Measurements from ENCODE around the gene MAP4K4.

The MAP4K4 gene

DNA sequence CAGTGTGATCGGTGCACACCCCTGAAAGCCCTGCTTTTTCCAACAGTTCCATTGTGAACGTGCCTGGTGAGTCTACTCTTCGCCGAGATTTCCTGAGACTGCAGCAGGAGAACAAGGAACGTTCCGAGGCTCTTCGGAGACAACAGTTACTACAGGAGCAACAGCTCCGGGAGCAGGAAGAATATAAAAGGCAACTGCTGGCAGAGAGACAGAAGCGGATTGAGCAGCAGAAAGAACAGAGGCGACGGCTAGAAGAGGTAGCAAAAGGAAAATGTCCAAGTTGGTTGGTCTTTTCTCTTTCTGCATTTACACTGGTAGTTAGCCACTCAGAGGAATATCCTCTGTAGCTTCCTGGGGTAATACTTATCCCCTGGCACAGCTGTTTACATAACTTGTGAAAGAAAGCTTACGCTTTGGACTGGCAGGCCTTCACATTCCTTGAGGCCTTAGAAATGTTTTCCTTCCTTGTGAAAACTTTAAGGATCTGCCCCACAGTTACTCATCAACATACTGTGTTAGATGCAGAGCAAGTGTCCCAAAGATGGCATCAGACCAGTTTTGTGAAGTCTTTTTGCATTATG lies 146.6 kb downstream of the MAP4K4 start:
- Histone ChIP-seq H3K4me3 (ENCODE audit: low read depth in 1 of 2, low read length in 1 of 2) (no peak overlapping the region), H3K36me3 (peaks cover 98% of the 10 kb centered on the region), H3K27ac (no peak overlapping the region), H3K9me3 (no peaks in the 10 kb centered on the region), H3K4me1 (ENCODE audit: control insufficient read depth in 1 of 2, insufficient read depth in 1 of 2, low read depth in 1 of 2, low read length in 1 of 2) (peaks cover 11% of the 10 kb centered on the region in 2 experiments), H3K27me3 (no peaks in the 10 kb centered on the region)
- TF ChIP-seq, protein P1, sequence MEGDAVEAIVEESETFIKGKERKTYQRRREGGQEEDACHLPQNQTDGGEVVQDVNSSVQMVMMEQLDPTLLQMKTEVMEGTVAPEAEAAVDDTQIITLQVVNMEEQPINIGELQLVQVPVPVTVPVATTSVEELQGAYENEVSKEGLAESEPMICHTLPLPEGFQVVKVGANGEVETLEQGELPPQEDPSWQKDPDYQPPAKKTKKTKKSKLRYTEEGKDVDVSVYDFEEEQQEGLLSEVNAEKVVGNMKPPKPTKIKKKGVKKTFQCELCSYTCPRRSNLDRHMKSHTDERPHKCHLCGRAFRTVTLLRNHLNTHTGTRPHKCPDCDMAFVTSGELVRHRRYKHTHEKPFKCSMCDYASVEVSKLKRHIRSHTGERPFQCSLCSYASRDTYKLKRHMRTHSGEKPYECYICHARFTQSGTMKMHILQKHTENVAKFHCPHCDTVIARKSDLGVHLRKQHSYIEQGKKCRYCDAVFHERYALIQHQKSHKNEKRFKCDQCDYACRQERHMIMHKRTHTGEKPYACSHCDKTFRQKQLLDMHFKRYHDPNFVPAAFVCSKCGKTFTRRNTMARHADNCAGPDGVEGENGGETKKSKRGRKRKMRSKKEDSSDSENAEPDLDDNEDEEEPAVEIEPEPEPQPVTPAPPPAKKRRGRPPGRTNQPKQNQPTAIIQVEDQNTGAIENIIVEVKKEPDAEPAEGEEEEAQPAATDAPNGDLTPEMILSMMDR (IDR thresholded peaks at IDR 0.05), result no peak

DNA sequence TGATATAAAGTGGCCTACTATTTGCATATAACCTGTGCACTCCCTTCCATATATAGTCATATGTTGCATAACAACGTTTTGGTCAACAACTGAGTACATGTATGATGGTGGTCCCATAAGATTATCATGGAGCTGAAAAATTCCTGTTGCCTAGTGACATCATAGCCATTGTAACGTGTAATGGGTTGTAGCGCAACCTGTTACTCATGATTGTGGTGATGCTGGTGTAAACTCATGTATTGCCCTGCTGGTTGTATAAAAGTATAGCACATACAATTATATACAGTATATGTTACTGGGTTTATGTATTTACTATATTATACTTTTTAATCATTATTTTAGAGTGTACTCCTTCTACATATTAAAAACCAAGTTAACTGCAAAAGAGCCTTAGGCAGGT lies 149.5 kb downstream of the MAP4K4 start:
- H3K36me3 ChIP-seq, result peaks cover 88% of the 10 kb centered on the region
- H3K4me1 ChIP-seq (ENCODE audit: control insufficient read depth in 1 of 2, insufficient read depth in 1 of 2, low read depth in 1 of 2, low read length in 1 of 2), result peaks cover 10 to 11% of the 10 kb centered on the region in 2 experiments
- TF ChIP-seq, protein P1 (IDR thresholded peaks at IDR 0.05), result no peak
- no peak overlapping the region for H3K4me3 ChIP-seq (ENCODE audit: low read depth in 1 of 2, low read length in 1 of 2)
- H3K9me3 ChIP-seq, result no peaks in the 10 kb centered on the region
- H3K27ac ChIP-seq, result no peak overlapping the region
- no peaks in the 10 kb centered on the region for H3K27me3 ChIP-seq

DNA sequence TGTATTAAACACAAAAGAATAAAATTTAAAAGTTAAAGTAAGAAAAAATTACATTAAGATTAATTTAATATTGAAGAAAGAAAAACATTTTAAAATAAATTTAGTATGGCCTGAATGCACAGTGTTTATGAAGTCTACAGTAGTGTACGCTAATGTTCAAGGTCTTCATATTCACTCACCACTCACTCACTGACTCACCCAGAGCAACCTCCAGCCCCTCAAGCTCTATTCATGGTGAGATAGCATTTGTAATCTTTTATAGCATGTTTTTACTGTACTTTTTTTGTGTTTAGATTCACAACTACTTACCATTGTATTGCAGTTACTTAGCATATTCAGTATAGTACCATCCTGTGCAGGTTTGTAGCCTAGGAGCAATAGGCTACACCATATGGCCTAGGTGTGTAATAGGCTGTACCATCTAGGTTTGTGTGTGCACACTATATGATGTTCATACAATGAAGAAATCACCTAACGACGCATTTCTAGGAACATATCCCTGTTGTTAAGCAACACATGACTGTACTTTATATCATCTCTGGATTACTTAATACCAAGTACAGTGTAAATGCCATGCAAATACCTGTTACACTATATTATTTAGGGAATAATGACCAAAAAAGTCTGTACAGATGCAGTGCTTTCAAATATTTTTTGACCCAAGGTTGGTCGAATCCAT lies 150.3 kb downstream of the MAP4K4 start:
- Histone ChIP-seq H3K4me1 (ENCODE audit: control insufficient read depth in 1 of 2, insufficient read depth in 1 of 2, low read depth in 1 of 2, low read length in 1 of 2) (peaks cover 2 to 3% of the 10 kb centered on the region in 2 experiments), H3K36me3 (peaks cover 87% of the 10 kb centered on the region), H3K4me3 (ENCODE audit: low read depth in 1 of 2, low read length in 1 of 2) (no peak overlapping the region), H3K27me3 (no peaks in the 10 kb centered on the region), H3K9me3 (no peaks in the 10 kb centered on the region), H3K27ac (no peak overlapping the region)
- TF ChIP-seq, protein P1 (IDR thresholded peaks at IDR 0.05), result no peak

DNA sequence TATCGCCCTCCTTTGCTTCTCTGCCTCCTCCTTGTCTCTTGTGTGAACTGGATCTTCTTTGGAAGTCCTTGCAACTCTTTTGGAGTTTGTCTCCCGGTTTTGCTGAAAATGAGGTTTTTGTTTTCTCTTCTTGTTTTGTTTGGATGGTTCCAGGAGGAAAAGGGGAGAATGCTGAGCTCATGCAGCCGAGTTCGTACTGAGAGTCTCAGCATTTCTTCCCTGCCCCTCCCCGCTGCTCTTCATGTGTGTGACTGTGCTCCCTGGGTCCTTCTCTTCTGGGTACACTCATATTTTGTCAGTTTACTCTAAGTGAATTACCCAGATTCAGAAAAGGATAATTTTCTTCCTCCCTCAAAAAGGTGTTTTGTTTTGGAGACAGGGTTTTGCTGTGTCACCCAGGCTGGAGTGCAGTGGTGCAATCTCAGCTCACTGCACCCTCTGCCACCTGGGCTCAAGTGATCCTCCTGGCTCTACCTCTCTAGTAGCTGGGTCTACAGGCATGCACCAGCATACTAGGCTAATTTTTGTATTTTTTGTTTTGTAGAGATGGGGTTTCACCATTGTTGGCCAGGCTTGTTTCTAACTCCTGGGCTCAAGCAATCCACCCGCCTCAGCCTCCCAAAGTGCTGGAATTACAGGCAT lies 151.4 kb downstream of the MAP4K4 start:
- Histone ChIP-seq H3K4me1 (ENCODE audit: control insufficient read depth in 1 of 2, insufficient read depth in 1 of 2, low read depth in 1 of 2, low read length in 1 of 2) (no peaks in the 10 kb centered on the region), H3K27me3 (no peaks in the 10 kb centered on the region), H3K36me3 (peaks cover 87% of the 10 kb centered on the region), H3K27ac (peak overlapping the region; percentile 30), H3K9me3 (no peaks in the 10 kb centered on the region), H3K4me3 (ENCODE audit: low read depth in 1 of 2, low read length in 1 of 2) (no peak overlapping the region)
- TF ChIP-seq, protein P1 (IDR thresholded peaks at IDR 0.05), result no peak

DNA sequence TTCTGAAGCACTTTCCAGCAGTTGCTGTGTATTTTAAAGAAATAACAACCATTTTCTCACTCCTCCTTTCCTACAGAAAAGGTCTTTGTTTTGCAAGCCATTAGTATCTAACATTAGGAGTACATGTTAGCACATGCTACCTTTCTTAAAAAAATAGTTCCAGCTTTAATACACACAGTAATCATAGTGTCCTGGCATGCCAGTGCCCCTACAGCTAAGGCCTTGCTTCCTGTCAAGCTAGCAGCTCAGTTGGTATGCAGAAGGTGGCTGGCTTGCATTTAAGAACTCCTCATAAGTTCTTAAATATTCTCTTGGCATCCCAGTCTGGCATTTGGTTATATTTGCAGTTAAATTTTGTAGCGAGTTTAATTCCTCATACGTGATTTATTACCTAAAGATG lies 152.9 kb downstream of the MAP4K4 start:
- TF ChIP-seq, protein P1 (IDR thresholded peaks at IDR 0.05), result no peak
- H3K4me1 ChIP-seq (ENCODE audit: control insufficient read depth in 1 of 2, insufficient read depth in 1 of 2, low read depth in 1 of 2, low read length in 1 of 2), result no peaks in the 10 kb centered on the region
- H3K4me3 ChIP-seq (ENCODE audit: low read depth in 1 of 2, low read length in 1 of 2), result no peak overlapping the region
- no peaks in the 10 kb centered on the region for H3K9me3 ChIP-seq
- H3K36me3 ChIP-seq, result peaks cover 86% of the 10 kb centered on the region
- H3K27me3 ChIP-seq, result no peaks in the 10 kb centered on the region
- H3K27ac ChIP-seq, result no peak overlapping the region

Measured in neutrophil (primary cell).